Lung (tissue), 12 donors: ENCODE results near the gene DCDC1. TPM values are rescaled to one million over a fixed set of nuclear protein-coding genes. Genes with fewer than 3 reads are reported as not detected.

Experiments used
- ATAC-seq: fragments of 200-7000 bp; cut with Tn5 transposase; one replicate; pipeline ENCODE4 v1.9.1; 2020; ENCODE audit warnings: moderate number of reproducible peaks; ENCODE audit not compliant: insufficient read depth, low FRiP score
- DNase-seq, 3 donors: peaks; one replicate each; pipeline ENCODE4 v3.0.0-alpha.2; 2013 to 2017
- H3K27ac ChIP-seq, 2 donors: one replicate each; pipeline ENCODE4 v1.5.1; 2013; ENCODE audit warnings: mild to moderate bottlenecking in 2 of 2, moderate library complexity in 2 of 2, control low read depth in 1 of 2, inconsistent platforms in 1 of 2, low read depth in 1 of 2, low read length in 1 of 2
- H3K27me3 ChIP-seq, 3 donors: one replicate each; pipeline ENCODE4 v1.5.1; 2013; ENCODE audit warnings: low read length in 2 of 3; ENCODE audit not compliant: control insufficient read depth in 3 of 3, insufficient read depth in 3 of 3
- H3K36me3 ChIP-seq, 4 donors: one replicate each; pipeline ENCODE4 v1.5.1; 2013; ENCODE audit warnings: low read length in 4 of 4, mild to moderate bottlenecking in 1 of 4, moderate library complexity in 1 of 4; ENCODE audit not compliant: control insufficient read depth in 4 of 4, insufficient read depth in 4 of 4
- H3K4me1 ChIP-seq, 5 donors: one replicate each; pipeline ENCODE4 v1.5.1; 2013; ENCODE audit warnings: low read length in 5 of 5, mild to moderate bottlenecking in 2 of 5, moderate library complexity in 1 of 5; ENCODE audit not compliant: control insufficient read depth in 5 of 5, insufficient read depth in 5 of 5
- H3K4me3 ChIP-seq: one replicate; pipeline ENCODE4 v1.5.1; 2013; ENCODE audit warnings: mild to moderate bottlenecking, control low read depth, moderate library complexity
- H3K9ac ChIP-seq, 2 donors: one replicate each; pipeline ENCODE4 v1.5.1; 2013; ENCODE audit warnings: low read length in 2 of 2, control low read depth in 1 of 2; ENCODE audit not compliant: insufficient read depth in 1 of 2
- H3K9me3 ChIP-seq, 4 donors: one replicate each; pipeline ENCODE4 v1.5.1; 2013; ENCODE audit warnings: low read length in 3 of 4, mild to moderate bottlenecking in 1 of 4, moderate library complexity in 1 of 4; ENCODE audit not compliant: control insufficient read depth in 4 of 4, insufficient read depth in 3 of 4
- WGBS, 2 donors: extraction: QIAGEN DNeasy Blood & Tissue Kit; methylation state at CpG; one replicate each; pipeline ENCODE4 v1.1.7; 2013; 5-methylcytosine and 5-hydroxymethylcytosine counted together
- polyA plus RNA-seq, 2 donors: library from polyadenylated mRNA; stranded (reverse); fragments of 200-250 nt; gene quantifications; one replicate each; pipeline ENCODE4 v1.2.1, GENCODE V29; 2013
- total RNA-seq, 2 donors: library from RNA; depleted of rRNA in 1 of 2; stranded (reverse); fragments of >200 nt in 1 of 2; gene quantifications; one replicate each; pipeline ENCODE4 v1.2.1, GENCODE V29; 2014 to 2021
- TF ChIP-seq, protein P1 (sequence below): IDR thresholded peaks from 2 replicates; pipeline ENCODE4 v1.5.1; 2012; ENCODE audit warnings: mild to moderate bottlenecking; ENCODE audit errors: control extremely low read depth, extremely low read depth
- donor health status: control.
- donor health status: control.
- donor health status: Bipolar disorder and iron deficiency.
- donor health status: healthy.
- donor health status: DM: yes; HTN: yes; CAD: no.

The DCDC1 gene
- total and polyA plus RNA-seq, 4 donors, result 0.47 to 20.6 (median 4.7) TPM

DNA sequence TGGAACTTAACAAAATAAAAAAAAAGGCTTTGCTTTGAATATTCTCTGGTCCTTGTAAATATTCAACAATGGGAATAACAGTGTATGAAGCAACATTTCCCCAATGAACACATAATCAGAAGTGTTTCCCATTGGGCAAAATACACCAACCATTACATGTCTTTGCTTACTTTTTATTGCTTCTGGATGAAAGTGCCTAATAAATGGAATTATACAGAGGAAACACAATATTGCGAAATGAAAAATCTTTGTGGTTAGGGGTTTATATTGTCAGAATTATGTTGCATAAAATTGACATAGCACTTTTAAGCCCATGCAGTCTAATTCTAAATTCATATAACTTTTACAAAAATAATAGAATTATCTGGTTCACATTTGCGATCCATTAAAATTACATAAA is 386.4 kb downstream of the DCDC1 start:
- no peak overlapping the region for H3K27ac ChIP-seq
- H3K4me3 ChIP-seq, result no peak overlapping the region
- no peaks in the 10 kb centered on the region for H3K9me3 ChIP-seq
- DNase-seq (peak in 2 of 3 donors; percentile 25 to 30), ATAC-seq (no peak)
- 84 to 94% methylated on average over 2 of the region's 2 CpGs for WGBS, 2 donors
- H3K9ac ChIP-seq, result no peak overlapping the region
- H3K36me3 ChIP-seq, result no peaks in the 10 kb centered on the region
- H3K27me3 ChIP-seq, result no peaks in the 10 kb centered on the region
- peaks cover 0 to 14% (median 3%) of the 10 kb centered on the region in 5 donors for H3K4me1 ChIP-seq
- TF ChIP-seq, protein P1, sequence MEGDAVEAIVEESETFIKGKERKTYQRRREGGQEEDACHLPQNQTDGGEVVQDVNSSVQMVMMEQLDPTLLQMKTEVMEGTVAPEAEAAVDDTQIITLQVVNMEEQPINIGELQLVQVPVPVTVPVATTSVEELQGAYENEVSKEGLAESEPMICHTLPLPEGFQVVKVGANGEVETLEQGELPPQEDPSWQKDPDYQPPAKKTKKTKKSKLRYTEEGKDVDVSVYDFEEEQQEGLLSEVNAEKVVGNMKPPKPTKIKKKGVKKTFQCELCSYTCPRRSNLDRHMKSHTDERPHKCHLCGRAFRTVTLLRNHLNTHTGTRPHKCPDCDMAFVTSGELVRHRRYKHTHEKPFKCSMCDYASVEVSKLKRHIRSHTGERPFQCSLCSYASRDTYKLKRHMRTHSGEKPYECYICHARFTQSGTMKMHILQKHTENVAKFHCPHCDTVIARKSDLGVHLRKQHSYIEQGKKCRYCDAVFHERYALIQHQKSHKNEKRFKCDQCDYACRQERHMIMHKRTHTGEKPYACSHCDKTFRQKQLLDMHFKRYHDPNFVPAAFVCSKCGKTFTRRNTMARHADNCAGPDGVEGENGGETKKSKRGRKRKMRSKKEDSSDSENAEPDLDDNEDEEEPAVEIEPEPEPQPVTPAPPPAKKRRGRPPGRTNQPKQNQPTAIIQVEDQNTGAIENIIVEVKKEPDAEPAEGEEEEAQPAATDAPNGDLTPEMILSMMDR, result no peak

- Histone ChIP-seq H3K27ac (no peak overlapping the region), H3K9ac (no peak overlapping the region), H3K36me3 (no peaks in the 10 kb centered on the region), H3K9me3 (peaks cover 0 to 8% (median 2%) of the 10 kb centered on the region in 4 donors), H3K4me3 (no peak overlapping the region), H3K27me3 (no peaks in the 10 kb centered on the region), H3K4me1 (no peaks in the 10 kb centered on the region)
- DNase-seq (no peak), ATAC-seq (no peak)
- TF ChIP-seq, protein P1, result no peak
Observed at GRCh38 chr11:30967579-30967978, 402.0 kb downstream of the DCDC1 start.

DNA sequence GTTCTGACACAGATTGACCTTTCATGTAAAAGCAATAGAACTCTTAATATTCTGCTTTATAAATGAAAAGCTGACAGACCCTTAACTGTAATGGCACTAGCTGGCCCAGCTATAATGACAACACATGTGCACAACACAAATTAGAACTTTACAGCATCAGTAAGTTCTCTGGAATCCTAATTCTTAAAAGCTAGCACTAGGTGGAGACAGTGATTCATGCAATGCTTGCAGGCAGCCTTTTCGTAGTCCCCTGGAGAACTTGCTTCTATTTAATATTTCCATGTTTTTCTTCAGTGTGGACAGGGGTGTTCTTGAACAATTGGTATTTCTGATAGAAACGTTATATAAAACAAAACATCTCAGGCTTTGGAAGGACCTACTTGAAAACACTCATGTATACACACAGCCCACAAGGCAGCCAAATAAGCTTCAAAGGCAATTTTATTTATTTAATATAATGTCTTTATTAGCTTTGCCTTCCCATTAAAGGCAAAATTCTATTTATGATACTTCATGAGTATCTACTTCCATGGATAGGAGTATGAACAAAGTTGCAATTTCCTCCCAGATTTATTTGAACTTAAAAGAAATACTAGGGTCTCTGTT is 409.0 kb downstream of the DCDC1 start:
- no peak overlapping the region for H3K4me3 ChIP-seq
- H3K4me1 ChIP-seq, result peaks cover 0 to 5% (median 0%) of the 10 kb centered on the region in 5 donors
- TF ChIP-seq, protein P1, result no peak
- no peaks in the 10 kb centered on the region for H3K9me3 ChIP-seq
- DNase-seq (peak in 2 of 3 donors; percentile 82 to 88), ATAC-seq (no peak)
- H3K27me3 ChIP-seq, result no peaks in the 10 kb centered on the region
- H3K27ac ChIP-seq, result no peak overlapping the region
- H3K9ac ChIP-seq, result no peak overlapping the region
- 4 to 8% methylated on average over 2 of the region's 2 CpGs for WGBS, 2 donors
- no peaks in the 10 kb centered on the region for H3K36me3 ChIP-seq

- DNase-seq, result no peak
- H3K27me3 ChIP-seq, result no peaks in the 10 kb centered on the region
- H3K9ac ChIP-seq, result no peak overlapping the region
- peaks cover 0 to 5% (median 0%) of the 10 kb centered on the region in 5 donors for H3K4me1 ChIP-seq
- no peaks in the 10 kb centered on the region for H3K9me3 ChIP-seq
- 75 to 91% methylated on average over 3 of the region's 3 CpGs for WGBS, 2 donors
- no peaks in the 10 kb centered on the region for H3K36me3 ChIP-seq
- H3K27ac ChIP-seq, result no peak overlapping the region
- no peak overlapping the region for H3K4me3 ChIP-seq
- ATAC-seq, result no peak
- TF ChIP-seq, protein P1, result no peak
Observed at GRCh38 chr11:30956751-30957150, 412.8 kb downstream of the DCDC1 start.
